Esophagus muscularis mucosa (tissue), 4 donors: ENCODE measurements around the gene PTPRT.

ENCODE experiments used
- CTCF ChIP-seq, 3 experiments: fragments of 200-600 bp in 2 of 3; fragments of 450-650 bp in 1 of 3; sonication (generic) in 2 of 3; IDR thresholded peaks; one replicate each; pipeline ENCODE4 v1.5.1; 2017 to 2019; ENCODE audit warnings: antibody characterized with exemption in 3 of 3, mild to moderate bottlenecking in 2 of 3, moderate library complexity in 1 of 3
- EP300 ChIP-seq: sonication (generic); formaldehyde crosslinking; IDR thresholded peaks from one replicate; pipeline ENCODE4 v1.6.1; 2017; ENCODE audit warnings: antibody characterized with exemption
- POLR2A ChIP-seq: fragments of 450-650 bp; IDR thresholded peaks from one replicate; pipeline ENCODE4 v1.6.1; 2017; ENCODE audit warnings: antibody characterized with exemption, moderate library complexity, mild to moderate bottlenecking, low read depth

GRCh38 chr20:43186312-43186711, 3.4 kb downstream of the PTPRT start:
- no peak for TF ChIP-seq EP300
- no peak for TF ChIP-seq POLR2A
- no peak for TF ChIP-seq CTCF (IDR thresholded peaks at IDR 0.05)
